GM18498 (cell line): Measurements from ENCODE around the gene CACUL1.
A peak's percentile ranks its signal among the peaks of the same experiment; 100 is the strongest.

Experiments used
- ATAC-seq: cut with Tn5 transposase; IDR thresholded peaks from one replicate; pipeline ENCODE4 v1.9.1; 2021; ENCODE audit warnings: mild to moderate bottlenecking, moderate library complexity; ENCODE audit not compliant: unreplicated experiment

The CACUL1 gene

GRCh38 chr10:118735294-118735693, 19.5 kb downstream of the CACUL1 start:
- no peak for ATAC-seq

DNA sequence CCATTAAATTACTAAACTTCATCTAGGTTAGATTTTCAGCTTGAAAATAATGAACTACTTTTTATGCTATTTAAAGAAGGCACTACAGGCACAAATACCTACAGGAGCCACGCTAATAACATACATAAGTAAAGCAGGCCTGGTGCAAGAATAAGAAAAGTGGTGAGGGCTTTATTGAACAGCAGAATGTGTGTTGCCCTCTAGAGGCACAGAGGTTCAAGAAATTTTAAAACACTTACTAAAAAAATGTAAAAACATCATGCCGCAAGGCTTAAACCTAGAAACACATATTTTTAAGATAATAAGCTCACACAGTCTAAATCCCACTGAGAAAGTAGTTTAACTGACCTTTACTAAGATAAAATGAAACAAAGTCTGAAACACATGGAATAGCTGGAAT, 20.3 kb downstream of the CACUL1 start:
- no peak for ATAC-seq

DNA sequence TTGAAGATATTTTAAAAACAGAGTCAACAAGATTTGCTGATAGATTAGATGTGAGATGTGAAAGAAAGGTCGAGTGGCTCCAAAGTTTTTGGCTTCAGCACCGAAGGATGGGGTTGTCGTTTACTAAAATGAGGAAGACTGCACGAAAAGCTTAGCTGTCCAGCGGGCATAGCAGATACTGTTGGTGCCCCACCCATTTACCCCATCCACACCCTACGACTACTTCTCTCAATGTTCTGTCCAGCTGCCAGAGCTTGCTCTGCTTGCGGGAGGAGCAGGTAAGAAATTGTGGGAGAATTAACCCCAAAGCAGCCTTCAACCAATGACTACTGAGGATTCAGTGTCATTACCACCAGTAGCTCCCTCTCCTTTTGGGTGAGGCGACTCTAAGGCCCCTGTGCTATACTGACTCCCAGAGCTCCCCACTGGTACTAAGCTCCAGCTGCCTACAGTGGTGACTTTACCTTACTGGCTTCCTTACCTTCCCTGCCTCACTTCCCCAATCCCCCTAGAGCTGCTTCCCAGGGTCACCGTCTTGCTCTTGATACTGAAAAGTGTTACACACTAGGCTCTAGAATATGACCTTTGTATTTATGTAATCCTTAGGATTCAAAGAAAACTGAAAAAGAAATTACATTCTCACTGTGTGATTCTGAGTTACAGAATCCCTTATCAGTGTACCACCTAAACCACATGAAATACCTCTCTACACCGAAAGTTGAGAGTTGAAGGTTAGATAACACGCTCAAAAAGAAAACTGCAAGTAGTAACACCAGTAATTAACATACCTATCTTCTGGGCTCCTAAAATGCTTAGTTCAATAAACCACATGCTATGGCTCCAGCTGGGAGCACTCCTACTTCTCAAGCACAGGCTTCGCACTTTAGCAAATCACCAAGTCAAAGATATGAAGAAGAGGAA, 22.3 kb downstream of the CACUL1 start:
- ATAC-seq: peak; percentile 70

DNA sequence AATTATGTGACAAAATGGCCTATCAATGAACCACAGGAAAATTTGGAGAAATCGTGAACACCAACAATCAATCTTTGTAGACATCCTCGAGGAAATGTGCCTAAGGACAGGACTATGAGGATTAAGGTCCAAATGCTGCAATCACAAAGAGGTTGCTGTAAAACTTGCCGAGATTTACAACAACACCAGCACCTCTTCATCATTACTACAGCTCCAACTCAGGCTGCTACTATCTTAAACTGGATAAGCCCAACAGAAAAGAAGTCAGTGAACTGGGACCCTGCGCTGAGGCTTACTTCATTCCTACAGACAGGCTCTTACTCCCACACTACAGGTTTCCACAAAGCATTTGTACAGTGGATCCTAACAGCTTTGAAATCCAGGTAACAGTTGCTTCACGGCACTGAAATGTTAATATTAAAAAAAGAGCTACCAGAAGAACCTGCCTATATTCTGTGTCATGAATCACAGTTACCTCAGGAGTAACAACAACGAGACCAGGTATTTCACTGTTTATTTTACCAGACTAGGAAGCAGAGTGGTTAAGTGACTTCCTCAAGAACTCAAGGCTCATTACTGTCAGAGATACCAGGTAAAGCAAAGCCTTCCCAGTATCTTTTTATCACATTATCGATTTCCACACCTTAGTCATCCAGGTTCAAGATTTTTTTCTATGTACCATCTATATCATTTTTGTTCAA, 23.9 kb downstream of the CACUL1 start:
- no peak for ATAC-seq

DNA sequence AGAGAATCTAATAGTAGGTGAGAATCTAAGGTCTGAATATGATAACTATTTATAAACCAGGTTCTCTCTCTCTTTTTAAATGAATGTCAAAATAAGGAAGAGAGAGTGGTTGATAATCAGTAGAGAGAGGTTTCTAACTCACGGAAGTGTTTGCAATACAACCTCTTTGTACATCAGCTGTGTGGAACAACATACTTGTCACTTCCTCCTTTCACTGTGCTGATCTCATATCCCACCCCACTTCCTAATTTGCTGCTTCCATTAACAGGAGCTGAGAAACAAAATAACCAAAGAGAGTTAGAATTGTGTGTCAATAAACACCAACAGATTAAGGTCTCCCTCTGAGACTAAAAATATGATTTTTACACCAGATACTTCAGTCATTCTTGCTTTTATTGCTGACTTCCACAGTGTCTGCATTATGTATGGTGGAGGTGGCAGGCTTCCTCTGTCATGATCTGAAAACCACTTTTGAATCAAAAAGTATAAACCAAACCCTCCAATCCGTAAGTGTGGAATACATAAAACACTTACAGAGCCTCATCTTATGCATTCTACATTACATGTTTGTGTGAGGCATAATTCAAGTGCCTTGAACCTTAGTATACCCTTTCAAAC, 25.0 kb downstream of the CACUL1 start:
- ATAC-seq: peak; percentile 87

GRCh38 chr10:118729200-118729599, 25.6 kb downstream of the CACUL1 start:
- no peak for ATAC-seq

- ATAC-seq: no peak
Measured at GRCh38 chr10:118725886-118726500, 28.8 kb downstream of the CACUL1 start.

DNA sequence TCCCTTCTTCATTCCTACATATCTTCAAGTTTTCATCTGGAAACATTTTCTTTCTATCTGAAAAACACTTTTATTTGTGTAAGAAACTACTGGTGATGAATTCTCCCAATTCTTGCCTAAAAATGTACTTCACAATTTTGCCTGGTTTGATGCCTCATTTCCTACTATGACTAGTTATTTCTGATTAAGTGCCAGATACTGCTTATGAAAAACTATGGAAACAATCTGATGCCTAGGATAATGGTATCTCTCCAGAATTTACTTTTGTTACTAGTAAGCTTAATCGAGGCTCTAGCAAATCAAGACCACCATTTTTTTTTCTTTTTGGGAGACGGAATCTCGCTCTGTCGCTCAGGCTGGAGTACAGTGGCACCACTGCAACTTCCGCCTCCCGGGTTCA, 31.3 kb downstream of the CACUL1 start:
- ATAC-seq: no peak

DNA sequence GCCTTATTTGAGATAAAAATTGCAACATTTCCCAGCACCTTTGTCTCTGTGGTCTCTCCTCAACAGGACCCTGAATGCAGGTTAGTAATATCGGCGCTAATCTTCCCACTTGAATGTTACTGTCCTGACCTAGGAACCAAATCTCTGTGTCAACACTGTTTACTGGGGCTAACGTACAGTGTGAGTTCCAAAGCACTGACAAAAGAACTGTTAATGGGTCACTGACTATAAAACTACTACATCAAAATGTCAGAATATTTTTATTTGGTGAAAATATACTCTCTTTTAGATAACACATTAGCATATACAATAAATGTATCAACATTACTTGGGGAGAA, 33.3 kb downstream of the CACUL1 start:
- no peak for ATAC-seq

DNA sequence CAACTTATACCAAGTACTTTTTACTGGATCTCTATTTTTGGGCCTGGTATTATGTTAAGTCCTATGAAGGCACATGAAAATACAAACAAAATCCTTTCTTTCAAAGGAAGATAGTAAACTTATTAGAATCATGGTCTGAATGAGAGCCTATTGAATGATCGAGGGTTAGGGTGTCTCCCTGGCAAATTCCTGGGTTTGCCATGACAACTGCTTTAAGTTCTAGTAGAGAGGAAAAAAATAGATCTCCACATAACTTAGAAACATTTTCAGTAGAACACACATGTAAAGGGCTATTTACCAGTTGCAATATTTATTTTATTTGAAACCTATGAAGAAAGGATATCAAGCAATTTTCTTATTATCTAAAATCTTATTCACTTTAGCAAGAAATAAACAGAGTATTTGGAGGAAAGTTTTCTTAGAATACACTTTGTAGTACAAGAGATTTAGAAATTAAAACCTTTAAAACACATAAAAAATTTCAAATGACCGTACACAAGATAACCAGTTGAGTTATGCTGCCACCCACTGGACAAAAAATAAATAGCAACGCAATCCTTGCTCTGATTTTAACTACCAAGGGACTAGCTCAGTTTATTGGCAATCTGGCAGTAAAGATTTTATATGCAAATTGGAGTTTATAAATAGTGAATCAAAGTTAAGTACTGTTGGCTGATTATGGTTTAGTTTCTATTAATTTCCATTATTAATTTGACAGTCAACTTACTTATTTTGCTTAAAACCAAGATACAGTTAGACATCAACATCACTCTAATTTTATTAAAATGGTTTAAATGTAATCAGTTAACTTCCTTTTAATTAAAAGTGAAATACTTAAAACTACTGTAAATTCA, 33.9 kb downstream of the CACUL1 start:
- ATAC-seq: no peak

DNA sequence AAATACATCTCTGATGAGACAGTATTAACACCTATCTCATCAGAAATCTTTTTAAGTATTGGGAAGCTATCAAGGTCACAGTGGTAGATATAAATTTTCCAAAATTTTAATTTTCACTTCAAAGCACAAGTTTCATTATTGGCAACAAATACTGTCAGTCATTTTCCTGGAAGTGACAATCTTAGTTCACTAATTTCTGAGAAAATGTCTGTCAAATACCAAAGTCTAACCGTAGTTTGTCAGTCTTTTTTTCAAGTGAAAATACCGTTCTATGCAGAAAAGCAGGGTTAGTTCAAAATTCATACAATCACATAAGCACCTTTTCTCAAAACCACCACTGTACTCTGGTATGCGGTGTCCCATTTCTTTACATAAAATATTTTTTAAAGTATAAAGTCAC, 40.4 kb downstream of the CACUL1 start:
- ATAC-seq: no peak

GRCh38 chr10:118712930-118713634, 41.7 kb downstream of the CACUL1 start:
- no peak for ATAC-seq

DNA sequence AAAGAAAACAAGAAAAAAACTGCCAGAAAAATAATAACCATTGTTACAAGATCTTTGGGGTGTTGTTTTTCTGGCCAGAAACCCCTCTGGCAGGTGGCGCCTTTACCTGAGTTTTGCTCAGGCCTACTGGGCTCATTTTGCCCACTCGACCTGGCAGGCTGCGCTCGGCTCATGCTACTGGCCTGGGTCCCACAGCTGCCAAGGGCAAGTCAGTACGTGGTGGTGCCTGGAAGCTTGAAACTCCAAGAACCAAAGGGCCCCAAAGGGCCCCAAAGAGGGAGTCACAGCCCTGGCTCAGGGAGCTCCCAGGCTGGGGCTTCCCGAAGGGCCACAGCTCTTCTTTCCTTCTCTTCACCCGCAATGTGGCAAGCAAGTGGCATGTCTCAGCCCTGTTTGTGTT, 42.7 kb downstream of the CACUL1 start:
- no peak for ATAC-seq

GRCh38 chr10:118710487-118710886, 44.3 kb downstream of the CACUL1 start:
- ATAC-seq: no peak

DNA sequence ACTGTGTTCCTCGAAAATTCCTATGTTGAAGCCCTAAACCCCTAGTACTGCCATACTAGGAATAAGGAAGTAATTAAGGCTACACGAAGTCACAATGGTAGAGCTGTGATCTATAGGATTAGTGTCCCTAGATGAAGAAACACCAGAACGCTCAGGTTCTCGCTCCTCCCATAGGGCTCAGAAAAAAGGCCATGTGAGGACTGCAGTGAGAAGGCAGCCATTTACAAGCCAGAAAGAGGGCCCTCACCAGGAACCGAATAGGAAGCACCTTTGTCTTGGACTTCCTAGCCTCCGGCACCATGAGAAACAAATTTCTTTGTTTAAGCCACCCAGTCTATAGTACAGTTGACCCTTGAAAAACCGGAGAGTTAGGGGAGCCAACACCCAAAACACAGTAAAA, 46.2 kb downstream of the CACUL1 start:
- ATAC-seq: no peak

- no peak for ATAC-seq
Measured at GRCh38 chr10:118704711-118705110, 50.1 kb downstream of the CACUL1 start.

DNA sequence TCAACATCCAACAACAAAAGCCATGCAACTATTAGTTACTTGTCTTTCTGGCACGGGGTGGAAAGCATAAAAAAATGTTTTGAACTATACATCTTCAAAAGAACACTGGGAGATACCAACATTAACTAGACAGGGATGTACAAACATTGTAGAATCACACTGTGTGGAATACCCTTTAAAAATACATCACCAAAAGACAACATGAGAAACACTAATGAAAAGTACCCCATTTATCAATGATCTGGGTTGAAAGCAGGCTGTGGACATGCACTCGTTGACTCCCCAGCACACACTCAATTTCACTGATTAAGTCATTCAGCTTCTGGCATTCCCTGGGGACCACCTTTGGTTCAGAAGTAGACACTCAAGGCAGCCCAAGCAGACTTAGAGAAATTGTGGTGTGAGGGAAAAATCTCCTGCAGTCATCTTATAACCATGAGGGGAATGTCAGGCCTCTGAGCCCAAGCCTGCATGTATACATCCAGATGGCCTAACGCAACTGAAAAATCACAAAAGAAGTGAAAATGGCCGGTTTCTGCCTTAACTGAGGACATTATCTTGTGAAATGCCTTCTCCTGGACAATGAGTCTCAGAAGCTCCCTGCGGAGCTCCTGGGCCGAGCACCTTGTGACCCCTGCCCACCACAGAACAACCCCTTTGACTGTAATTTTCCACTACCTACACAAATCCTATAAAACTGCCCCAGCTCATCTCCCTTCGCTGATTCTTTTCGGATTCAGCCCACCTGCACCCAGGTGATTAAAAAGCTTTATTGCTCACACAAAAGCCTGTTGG, 53.0 kb downstream of the CACUL1 start:
- no peak for ATAC-seq

GRCh38 chr10:118698421-118698820, 56.3 kb downstream of the CACUL1 start:
- ATAC-seq: peak; percentile 99

DNA sequence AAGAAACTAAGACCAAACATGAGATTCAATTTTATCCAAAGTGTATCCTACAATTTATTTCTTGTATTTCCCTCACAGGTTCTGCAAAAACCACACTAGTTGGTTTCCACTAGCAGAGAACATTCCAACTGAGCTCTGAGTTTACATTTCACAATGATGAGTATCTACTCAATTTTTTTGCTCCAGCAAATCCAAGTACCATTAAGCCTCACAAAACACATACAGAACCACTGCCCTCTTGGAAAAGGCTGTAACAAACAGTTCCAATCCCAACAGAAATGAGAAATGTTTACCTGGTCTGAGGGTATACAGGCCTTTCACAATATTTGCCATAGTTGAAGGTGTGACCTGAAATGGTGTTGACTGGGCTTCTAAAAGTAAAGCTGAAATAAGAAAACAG, 59.9 kb downstream of the CACUL1 start:
- ATAC-seq: no peak
